ENCODE results near the gene P2RX6. TPM values are rescaled to one million over a fixed set of nuclear protein-coding genes. Genes with fewer than 3 reads are reported as not detected.

Gene P2RX6
- total and polyA plus RNA-seq, 9 of the 15 experiments (the other 6 are each of a cell fraction or from before 2014, with no cell fraction given), result 0.01 to 3.9 (median 1.5) TPM; not detected in 1

DNA sequence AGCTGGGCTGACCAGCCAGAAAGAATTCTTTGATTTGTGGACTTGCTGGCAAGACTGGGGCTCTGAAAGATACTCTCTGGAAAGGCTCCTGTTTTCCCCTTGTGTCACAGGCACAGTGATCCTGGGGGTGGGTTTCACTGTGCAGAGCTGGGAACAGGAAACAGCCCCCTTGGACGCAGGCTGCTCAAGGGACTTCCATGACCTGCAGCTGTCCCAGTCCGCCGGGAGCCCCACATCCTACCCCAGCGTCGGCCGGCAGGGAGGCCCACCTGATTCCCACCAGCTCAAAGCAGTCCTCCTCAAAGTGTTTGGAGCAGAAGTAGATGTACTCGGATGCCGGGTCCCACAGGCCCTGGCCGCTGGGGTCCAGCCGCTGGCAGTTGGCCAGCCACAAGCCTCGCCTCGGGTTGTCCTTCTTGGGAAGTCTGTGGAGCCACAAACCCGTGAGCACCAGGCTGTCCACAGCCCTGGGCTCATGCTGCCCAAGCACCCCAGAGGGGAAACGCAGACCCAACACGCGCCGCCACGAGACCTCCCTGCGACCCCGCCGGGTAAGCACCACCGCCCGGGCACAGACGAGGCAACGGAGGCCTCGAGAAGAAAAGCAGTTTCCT is 13.9 kb upstream of the P2RX6 start (continued):
- TF ChIP-seq, protein P1, sequence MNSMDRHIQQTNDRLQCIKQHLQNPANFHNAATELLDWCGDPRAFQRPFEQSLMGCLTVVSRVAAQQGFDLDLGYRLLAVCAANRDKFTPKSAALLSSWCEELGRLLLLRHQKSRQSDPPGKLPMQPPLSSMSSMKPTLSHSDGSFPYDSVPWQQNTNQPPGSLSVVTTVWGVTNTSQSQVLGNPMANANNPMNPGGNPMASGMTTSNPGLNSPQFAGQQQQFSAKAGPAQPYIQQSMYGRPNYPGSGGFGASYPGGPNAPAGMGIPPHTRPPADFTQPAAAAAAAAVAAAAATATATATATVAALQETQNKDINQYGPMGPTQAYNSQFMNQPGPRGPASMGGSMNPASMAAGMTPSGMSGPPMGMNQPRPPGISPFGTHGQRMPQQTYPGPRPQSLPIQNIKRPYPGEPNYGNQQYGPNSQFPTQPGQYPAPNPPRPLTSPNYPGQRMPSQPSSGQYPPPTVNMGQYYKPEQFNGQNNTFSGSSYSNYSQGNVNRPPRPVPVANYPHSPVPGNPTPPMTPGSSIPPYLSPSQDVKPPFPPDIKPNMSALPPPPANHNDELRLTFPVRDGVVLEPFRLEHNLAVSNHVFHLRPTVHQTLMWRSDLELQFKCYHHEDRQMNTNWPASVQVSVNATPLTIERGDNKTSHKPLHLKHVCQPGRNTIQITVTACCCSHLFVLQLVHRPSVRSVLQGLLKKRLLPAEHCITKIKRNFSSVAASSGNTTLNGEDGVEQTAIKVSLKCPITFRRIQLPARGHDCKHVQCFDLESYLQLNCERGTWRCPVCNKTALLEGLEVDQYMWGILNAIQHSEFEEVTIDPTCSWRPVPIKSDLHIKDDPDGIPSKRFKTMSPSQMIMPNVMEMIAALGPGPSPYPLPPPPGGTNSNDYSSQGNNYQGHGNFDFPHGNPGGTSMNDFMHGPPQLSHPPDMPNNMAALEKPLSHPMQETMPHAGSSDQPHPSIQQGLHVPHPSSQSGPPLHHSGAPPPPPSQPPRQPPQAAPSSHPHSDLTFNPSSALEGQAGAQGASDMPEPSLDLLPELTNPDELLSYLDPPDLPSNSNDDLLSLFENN (IDR thresholded peaks at IDR 0.05; ENCODE audit: low read depth in 2 of 2, low read length in 2 of 2), result no peak
- TF ChIP-seq POLR2AphosphoS2 (IDR thresholded peaks at IDR 0.05; ENCODE audit: low read length) (no peak), ZFPM2 (CRISPR knock-in tag; IDR thresholded peaks at IDR 0.05) (0 out of 2 replicates have a peak, but pooled peaks have one; percentile 7), SMARCB1 (IDR thresholded peaks at IDR 0.05; ENCODE audit: insufficient read length, low read depth) (no peak), ZNF253 (CRISPR knock-in tag; conservative IDR thresholded peaks at IDR 0.05) (peak; percentile 86), PRMT5 (CRISPR knock-in tag; IDR thresholded peaks at IDR 0.05) (no peak), RBFOX2 (IDR thresholded peaks at IDR 0.05; ENCODE audit: low read depth, low read length) (no peak), ZSCAN32 (CRISPR knock-in tag; IDR thresholded peaks at IDR 0.05) (peak; percentile 42; the same call in 1 of the 2 replicates), CHD4 (IDR thresholded peaks at IDR 0.05; ENCODE audit: insufficient read depth, insufficient replicate concordance, low read depth, low read length, poor library complexity, severe bottlenecking) (peak; percentile 64), ZNF41 (CRISPR knock-in tag; conservative IDR thresholded peaks at IDR 0.05) (peak; percentile 39; the same call in 1 of the 2 replicates), STAT5A (IDR thresholded peaks at IDR 0.05; ENCODE audit: borderline replicate concordance, low read length) (no peak), SNIP1 (IDR thresholded peaks at IDR 0.05; ENCODE audit: low read depth) (no peak), ELF2 (CRISPR knock-in tag; IDR thresholded peaks at IDR 0.05) (no peak), PURB (CRISPR knock-in tag; IDR thresholded peaks at IDR 0.05; ENCODE audit: low read depth) (no peak), ZNF76 (CRISPR knock-in tag; IDR thresholded peaks at IDR 0.05; ENCODE audit: borderline replicate concordance) (peak; percentile 17; the same call in 1 of the 2 replicates)
- TF ChIP-seq, protein P2, sequence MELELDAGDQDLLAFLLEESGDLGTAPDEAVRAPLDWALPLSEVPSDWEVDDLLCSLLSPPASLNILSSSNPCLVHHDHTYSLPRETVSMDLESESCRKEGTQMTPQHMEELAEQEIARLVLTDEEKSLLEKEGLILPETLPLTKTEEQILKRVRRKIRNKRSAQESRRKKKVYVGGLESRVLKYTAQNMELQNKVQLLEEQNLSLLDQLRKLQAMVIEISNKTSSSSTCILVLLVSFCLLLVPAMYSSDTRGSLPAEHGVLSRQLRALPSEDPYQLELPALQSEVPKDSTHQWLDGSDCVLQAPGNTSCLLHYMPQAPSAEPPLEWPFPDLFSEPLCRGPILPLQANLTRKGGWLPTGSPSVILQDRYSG (tag; conservative IDR thresholded peaks at IDR 0.05; ENCODE audit: low read depth), result no peak
- TF ChIP-seq, protein P3, sequence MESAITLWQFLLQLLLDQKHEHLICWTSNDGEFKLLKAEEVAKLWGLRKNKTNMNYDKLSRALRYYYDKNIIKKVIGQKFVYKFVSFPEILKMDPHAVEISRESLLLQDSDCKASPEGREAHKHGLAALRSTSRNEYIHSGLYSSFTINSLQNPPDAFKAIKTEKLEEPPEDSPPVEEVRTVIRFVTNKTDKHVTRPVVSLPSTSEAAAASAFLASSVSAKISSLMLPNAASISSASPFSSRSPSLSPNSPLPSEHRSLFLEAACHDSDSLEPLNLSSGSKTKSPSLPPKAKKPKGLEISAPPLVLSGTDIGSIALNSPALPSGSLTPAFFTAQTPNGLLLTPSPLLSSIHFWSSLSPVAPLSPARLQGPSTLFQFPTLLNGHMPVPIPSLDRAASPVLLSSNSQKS (CRISPR knock-in tag; IDR thresholded peaks at IDR 0.05), result 0 out of 2 replicates have a peak, but pooled peaks have one; percentile 43
- TF ChIP-seq, protein P4, sequence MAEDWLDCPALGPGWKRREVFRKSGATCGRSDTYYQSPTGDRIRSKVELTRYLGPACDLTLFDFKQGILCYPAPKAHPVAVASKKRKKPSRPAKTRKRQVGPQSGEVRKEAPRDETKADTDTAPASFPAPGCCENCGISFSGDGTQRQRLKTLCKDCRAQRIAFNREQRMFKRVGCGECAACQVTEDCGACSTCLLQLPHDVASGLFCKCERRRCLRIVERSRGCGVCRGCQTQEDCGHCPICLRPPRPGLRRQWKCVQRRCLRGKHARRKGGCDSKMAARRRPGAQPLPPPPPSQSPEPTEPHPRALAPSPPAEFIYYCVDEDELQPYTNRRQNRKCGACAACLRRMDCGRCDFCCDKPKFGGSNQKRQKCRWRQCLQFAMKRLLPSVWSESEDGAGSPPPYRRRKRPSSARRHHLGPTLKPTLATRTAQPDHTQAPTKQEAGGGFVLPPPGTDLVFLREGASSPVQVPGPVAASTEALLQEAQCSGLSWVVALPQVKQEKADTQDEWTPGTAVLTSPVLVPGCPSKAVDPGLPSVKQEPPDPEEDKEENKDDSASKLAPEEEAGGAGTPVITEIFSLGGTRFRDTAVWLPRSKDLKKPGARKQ (CRISPR knock-in tag; IDR thresholded peaks at IDR 0.05), result no peak
- TF ChIP-seq, protein P5, sequence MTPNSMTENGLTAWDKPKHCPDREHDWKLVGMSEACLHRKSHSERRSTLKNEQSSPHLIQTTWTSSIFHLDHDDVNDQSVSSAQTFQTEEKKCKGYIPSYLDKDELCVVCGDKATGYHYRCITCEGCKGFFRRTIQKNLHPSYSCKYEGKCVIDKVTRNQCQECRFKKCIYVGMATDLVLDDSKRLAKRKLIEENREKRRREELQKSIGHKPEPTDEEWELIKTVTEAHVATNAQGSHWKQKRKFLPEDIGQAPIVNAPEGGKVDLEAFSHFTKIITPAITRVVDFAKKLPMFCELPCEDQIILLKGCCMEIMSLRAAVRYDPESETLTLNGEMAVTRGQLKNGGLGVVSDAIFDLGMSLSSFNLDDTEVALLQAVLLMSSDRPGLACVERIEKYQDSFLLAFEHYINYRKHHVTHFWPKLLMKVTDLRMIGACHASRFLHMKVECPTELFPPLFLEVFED (CRISPR knock-in tag; conservative IDR thresholded peaks at IDR 0.05), result peak; percentile 48; the same call in 1 of the 2 replicates

Measured in K562 (cell line).